Urinary bladder (tissue), 4 donors: Measurements from ENCODE around the gene SYNGR2. TPM values are rescaled to one million over a fixed set of nuclear protein-coding genes. Genes with fewer than 3 reads are reported as not detected.

ENCODE experiments used
- DNase-seq: peaks from one replicate; pipeline ENCODE4 v3.0.0-alpha.2; 2015; ENCODE audit errors: extremely low spot score
- H3K27ac ChIP-seq: one replicate; pipeline ENCODE4 v1.5.1; 2013; ENCODE audit warnings: low read depth, mild to moderate bottlenecking, moderate library complexity
- H3K36me3 ChIP-seq: one replicate; pipeline ENCODE4 v1.6.1; 2013; ENCODE audit warnings: mild to moderate bottlenecking, moderate library complexity; ENCODE audit not compliant: insufficient read depth
- H3K4me1 ChIP-seq: one replicate; pipeline ENCODE4 v1.6.1; 2013; ENCODE audit warnings: mild to moderate bottlenecking, moderate library complexity; ENCODE audit not compliant: insufficient read depth
- H3K4me3 ChIP-seq: one replicate; pipeline ENCODE4 v1.5.1; 2013; ENCODE audit warnings: low read depth, low read length
- WGBS: extraction: QIAGEN DNeasy Blood & Tissue Kit; methylation state at CpG from one replicate; pipeline ENCODE4 v1.1.7; 2013; 5-methylcytosine and 5-hydroxymethylcytosine counted together
- polyA plus RNA-seq: library from polyadenylated mRNA; stranded (reverse); fragments of 200-250 nt; gene quantifications from one replicate; pipeline ENCODE4 v1.2.3, GENCODE V29; 2013
- total RNA-seq: library from RNA; depleted of rRNA; stranded (reverse); fragments of >200 nt; gene quantifications from one replicate; pipeline ENCODE4 v1.2.3, GENCODE V29; 2014
- donor health status: healthy with polysubstance abuse.
- donor health status: healthy.

The SYNGR2 gene, protein sequence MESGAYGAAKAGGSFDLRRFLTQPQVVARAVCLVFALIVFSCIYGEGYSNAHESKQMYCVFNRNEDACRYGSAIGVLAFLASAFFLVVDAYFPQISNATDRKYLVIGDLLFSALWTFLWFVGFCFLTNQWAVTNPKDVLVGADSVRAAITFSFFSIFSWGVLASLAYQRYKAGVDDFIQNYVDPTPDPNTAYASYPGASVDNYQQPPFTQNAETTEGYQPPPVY
- total RNA-seq (15.0 TPM), polyA plus RNA-seq (79.7 TPM)

DNA sequence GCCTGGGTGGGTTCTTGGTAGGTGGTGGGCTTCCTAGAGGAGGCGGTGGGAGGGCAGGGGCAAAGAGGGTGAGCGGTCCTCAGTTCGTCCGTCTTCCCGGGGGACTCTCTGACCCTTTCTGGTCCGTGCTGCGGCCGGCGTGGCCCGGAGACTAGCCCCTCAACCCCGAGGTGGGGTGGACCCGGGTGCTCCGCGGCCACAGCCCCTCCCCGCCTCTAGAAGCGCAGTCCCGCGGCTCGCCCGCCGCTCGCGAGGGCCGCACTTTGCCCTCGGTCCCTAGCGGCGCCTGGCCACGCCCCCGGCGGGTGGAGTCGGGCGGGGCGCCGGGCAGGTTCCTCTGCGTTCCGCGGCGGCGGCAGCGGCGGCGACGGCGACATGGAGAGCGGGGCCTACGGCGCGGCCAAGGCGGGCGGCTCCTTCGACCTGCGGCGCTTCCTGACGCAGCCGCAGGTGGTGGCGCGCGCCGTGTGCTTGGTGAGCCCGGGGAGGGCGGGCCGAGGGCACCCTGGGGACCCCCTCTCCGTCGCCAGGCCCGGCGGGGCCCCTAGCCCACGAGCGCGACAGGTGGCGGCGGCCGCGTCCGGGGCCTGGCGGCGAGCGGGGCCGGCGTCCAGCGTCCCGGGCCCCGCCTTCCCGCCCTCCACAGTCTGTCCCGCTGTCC, at the start of gene SYNGR2:
Gene SYNGR2, plus strand, starts transcription at position 340 of the 661 bp plus-strand sequence. Its CDS starts 36 bp downstream, at position 376.
- under 1% methylated on average over 84 of the region's 84 CpGs for WGBS
- Histone ChIP-seq H3K27ac (peak within 1 kb of the TSS; percentile 64), H3K4me1 (no peaks in the 10 kb centered on the region), H3K4me3 (peak within 1 kb of the TSS; percentile 80), H3K36me3 (no peaks in the 10 kb centered on the region)
- no peak for DNase-seq

DNA sequence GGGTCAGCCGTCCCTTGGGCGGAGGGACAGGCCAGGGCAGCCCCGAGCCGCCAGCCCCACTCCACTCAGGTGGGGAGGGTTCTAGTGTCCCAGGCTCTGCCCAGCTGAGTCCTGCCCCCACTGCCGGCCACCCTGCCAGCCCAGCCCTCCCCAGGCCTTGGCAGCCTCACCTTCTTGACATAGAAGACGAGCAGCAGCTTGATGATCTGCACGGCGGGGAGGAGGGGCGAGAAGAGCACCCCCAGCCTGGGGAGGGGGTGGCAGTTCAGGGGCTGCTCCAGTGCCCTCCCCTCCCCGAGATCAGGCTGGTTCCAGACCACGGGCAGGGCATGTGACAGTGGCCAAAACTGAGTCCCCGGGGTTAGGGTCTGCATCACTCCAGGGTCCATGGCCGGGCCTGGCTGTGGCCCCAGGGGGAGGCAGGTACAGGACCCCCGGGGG, 49.6 kb upstream of the SYNGR2 start:
- no peaks in the 10 kb centered on the region for H3K36me3 ChIP-seq
- no peaks in the 10 kb centered on the region for H3K4me1 ChIP-seq
- DNase-seq, result no peak

DNA sequence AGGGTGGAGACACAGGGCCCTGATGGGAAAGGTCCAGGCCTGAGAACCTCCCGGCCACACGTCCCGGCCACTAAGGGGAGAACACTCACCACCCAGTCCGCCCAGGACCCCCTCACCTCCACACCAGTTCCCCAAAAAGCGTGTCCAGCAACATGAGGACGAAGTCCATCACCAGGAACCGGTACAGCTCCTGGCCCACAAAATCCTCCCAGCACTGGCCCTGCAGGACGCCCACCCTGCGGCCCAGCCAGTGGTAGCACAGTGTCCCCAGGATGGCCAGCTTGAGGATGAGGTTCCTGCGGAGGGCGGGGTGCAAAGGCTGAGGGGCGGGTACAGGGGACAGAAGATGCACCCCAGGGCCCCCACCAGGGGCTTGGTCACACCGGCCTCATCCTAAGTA, 47.8 kb upstream of the SYNGR2 start:
- Histone ChIP-seq H3K4me3 (no peak overlapping the region), H3K27ac (no peak overlapping the region), H3K36me3 (no peaks in the 10 kb centered on the region), H3K4me1 (no peaks in the 10 kb centered on the region)
- 96% methylated on average over 13 of the region's 13 CpGs for WGBS
- DNase-seq, result no peak

More for the DNA sequence above, 49.6 kb upstream of the SYNGR2 start:
- WGBS, result 90% methylated on average over 14 of the region's 14 CpGs
- Histone ChIP-seq H3K4me3 (no peak overlapping the region), H3K27ac (no peak overlapping the region)

DNA sequence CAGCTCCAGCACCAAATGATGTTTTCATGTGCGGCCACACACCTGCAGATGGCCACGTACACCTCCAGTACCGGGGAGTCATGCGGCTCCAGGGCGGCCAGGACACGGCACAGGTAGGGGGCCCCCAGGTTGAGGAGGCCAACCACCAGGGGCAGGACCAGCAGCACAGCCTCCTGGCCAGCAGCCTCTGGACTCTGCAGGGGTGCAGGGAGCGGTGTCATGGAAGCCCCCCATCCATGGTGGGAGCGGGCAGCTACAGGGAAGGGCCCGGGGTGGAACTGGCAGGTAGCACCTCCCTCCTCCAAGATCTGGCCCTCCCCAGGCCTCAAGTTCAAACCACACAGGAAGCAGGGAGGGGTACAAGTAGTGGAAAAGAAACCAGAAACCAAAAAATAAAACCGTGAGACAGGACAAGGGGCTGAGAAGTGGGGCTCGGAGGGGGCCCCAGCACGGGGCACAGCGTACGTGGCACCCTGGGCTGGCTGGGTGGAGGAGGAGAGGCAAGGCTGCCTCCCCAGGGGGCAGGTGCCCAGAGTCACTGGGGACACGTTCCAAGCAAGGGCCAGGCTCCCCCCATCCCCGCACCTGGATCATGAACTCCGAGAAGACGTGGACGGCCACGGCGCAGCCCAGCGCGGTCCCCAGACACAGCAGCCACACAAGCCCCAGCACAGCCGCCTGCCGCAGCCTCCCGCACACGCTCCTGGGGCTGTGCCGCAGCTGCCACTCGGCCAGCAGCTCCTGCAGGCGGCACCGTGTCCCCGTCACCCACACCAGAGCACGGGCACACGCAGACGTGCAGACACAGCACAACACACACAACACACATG, 47.2 kb upstream of the SYNGR2 start:
- H3K4me3 ChIP-seq, result no peak overlapping the region
- no peaks in the 10 kb centered on the region for H3K4me1 ChIP-seq
- DNase-seq, result no peak
- no peak overlapping the region for H3K27ac ChIP-seq
- WGBS, result 89% methylated on average over 35 of the region's 35 CpGs
- H3K36me3 ChIP-seq, result no peaks in the 10 kb centered on the region

DNA sequence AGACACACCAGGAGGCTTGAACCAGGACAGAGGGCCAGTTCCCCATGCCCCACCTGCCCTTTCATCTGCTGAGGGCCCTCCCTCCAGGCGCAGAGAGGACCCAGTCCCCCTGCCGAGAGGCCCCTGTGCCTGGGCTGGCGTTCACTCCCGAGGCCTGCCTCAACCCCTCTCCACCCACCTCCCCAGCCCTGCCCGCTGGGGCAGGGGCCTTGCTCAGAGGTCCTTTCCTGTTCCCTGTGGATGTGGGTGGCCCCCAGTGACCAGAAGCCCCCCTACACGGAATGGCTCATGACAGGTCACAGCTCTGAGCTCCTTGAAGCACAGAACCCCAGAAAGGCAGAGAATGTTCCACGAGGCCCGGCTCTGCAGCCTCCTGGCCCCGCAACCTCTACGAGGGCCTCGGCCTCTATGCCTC, 46.6 kb upstream of the SYNGR2 start:
- 82% methylated on average over 11 of the region's 11 CpGs for WGBS
- no peaks in the 10 kb centered on the region for H3K36me3 ChIP-seq

DNA sequence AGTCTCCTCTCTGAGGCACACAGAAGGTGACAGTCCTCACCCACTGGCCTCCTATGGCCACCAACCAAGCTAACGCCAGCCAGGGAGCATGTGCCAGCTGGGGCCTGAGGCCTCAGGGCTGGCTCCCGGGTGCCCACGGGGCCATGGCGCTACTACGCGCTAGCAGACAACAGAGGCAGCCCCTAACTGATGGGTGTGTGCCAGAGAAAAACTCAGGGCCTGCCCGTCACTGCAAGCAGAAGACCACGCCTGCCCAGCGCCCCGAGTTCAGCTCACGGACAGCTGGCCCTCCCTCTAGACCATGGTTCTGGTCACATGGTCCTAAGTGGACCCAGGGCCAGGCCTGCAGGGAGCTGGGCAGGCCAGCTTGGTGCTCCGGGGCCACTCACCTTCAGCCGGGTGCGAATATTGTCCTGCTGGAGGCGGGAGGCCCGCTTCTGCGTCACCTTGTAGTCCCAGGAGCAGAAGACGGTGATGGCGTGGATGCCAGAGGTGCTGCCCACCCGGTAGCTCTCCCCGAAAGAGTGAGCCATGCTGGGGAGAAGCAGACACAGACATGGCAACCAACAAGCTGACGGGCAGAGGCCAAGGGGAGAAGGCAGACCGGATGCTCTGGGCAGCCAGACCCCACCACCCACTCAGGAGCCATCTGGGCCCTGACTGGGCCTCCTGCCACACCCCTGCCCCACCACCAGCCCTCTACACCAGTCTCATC, 46.0 kb upstream of the SYNGR2 start:
- WGBS, result 93% methylated on average over 23 of the region's 23 CpGs
- no peak for DNase-seq
- H3K36me3 ChIP-seq, result no peaks in the 10 kb centered on the region
- H3K4me3 ChIP-seq, result no peak overlapping the region
- no peak overlapping the region for H3K27ac ChIP-seq
- H3K4me1 ChIP-seq, result no peaks in the 10 kb centered on the region

More for the DNA sequence above, 46.6 kb upstream of the SYNGR2 start:
- H3K4me1 ChIP-seq, result no peaks in the 10 kb centered on the region
- H3K27ac ChIP-seq, result no peak overlapping the region
- DNase-seq, result no peak
- H3K4me3 ChIP-seq, result no peak overlapping the region

DNA sequence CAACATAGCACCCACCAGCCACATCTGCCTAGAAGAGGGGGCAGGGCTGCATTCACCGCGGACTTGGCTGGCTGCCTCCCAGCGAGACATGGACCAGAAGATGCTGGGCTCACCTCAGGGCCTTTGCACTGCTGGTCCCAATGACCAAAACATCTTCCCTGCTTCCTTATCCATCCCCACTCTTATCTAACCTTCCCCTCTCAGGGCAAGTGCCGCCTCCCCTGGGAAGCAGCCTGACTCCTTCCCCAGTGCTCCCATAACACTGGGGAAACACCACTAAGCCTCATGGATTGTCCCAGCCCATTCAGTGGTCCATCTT, 45.5 kb upstream of the SYNGR2 start:
- 95% methylated on average over 4 of the region's 4 CpGs for WGBS
- Histone ChIP-seq H3K4me1 (no peaks in the 10 kb centered on the region), H3K27ac (no peak overlapping the region), H3K36me3 (no peaks in the 10 kb centered on the region), H3K4me3 (no peak overlapping the region)
- DNase-seq, result no peak

DNA sequence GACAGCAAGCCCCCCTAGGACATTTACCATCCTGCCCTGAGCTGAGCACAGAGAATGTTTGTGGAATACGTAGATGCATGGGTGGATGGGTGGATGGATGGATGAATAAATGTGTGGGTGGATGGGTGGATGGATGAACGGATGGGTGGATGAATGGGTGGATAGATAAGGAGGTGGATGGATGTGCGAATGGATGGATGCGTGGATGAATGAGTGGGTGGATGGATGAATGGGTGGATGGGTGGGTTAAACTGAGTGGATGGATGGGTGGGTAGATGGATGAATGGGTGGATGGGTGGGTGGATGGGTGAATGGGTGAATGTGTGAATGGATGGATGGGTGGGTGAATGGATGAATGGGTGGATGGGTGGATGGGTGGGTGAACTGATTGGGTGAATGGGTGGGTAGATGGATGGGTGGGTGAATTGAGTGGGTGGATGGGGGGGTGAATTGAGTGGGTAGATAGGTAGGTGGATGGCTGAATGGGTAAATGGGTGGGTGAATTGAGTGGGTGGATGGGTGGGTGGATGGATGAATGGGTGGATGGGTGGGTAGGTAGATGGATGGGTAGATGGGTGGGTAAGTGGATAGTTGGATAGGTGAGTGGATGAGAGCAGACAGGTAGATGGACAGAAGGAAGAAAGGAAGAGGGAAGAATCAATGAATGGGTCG, 45.0 kb upstream of the SYNGR2 start:
- WGBS, result 95% methylated on average over 5 of the region's 5 CpGs
- no peak overlapping the region for H3K4me3 ChIP-seq
- no peaks in the 10 kb centered on the region for H3K4me1 ChIP-seq
- no peak for DNase-seq
- H3K27ac ChIP-seq, result no peak overlapping the region
- H3K36me3 ChIP-seq, result no peaks in the 10 kb centered on the region

DNA sequence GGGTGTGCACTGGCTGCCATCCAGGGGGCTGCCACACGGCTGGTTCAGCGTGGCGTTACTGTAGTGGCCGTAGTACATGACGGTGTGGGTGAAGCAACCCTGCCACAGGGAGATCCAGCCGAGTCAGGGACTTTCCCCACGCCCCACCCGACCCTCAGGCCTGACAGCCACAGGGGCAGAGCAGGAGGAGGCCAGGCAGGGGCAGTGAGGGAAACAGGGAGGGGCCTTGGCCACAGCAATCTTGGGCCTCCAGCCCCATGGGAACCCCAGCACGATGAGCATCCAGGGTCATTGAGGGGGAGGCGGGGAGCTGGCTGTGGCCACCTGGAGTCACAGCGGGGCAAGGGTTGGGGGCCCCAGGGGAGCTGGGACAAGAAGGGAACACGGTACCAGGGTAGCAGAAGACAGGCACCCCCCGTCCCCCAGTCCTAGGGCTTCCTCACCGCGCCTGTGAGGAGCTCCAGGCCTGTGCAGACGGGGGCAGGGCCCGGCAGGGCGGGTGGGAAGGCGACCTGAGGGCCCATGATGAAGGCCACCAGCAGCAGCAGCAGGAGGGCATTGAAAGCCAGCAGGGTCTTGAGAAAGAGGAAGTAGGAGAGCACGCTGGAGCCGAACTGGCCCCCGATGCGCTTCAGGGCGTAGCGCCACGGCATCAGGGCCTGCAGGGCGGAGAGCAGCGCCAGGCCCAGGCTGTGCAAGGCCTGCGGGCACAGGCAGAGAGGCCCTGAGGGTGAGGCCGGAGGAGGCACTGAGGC, 44.1 kb upstream of the SYNGR2 start:
- 83% methylated on average over 30 of the region's 30 CpGs for WGBS
- Histone ChIP-seq H3K4me1 (no peaks in the 10 kb centered on the region), H3K4me3 (no peak overlapping the region), H3K27ac (no peak overlapping the region), H3K36me3 (no peaks in the 10 kb centered on the region)
- DNase-seq, result no peak

DNA sequence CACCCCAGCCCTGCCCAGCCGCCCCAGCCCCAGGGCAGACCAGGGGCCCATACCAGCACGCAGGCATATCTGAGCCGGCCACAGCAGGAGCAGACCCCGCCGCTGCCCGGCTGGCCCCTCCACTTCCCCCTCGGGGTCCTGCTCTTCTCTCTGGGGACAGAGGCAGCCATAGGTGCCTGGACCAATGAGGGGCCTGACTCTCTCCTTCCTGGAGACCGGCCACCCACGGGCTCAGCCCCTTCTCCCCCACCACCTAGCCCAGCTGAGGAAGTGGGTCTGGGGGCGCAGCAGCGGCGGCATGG, 43.6 kb upstream of the SYNGR2 start:
- no peak for DNase-seq
- Histone ChIP-seq H3K4me3 (no peak overlapping the region), H3K27ac (no peak overlapping the region), H3K36me3 (no peaks in the 10 kb centered on the region), H3K4me1 (no peaks in the 10 kb centered on the region)
- 87% methylated on average over 12 of the region's 12 CpGs for WGBS

DNA sequence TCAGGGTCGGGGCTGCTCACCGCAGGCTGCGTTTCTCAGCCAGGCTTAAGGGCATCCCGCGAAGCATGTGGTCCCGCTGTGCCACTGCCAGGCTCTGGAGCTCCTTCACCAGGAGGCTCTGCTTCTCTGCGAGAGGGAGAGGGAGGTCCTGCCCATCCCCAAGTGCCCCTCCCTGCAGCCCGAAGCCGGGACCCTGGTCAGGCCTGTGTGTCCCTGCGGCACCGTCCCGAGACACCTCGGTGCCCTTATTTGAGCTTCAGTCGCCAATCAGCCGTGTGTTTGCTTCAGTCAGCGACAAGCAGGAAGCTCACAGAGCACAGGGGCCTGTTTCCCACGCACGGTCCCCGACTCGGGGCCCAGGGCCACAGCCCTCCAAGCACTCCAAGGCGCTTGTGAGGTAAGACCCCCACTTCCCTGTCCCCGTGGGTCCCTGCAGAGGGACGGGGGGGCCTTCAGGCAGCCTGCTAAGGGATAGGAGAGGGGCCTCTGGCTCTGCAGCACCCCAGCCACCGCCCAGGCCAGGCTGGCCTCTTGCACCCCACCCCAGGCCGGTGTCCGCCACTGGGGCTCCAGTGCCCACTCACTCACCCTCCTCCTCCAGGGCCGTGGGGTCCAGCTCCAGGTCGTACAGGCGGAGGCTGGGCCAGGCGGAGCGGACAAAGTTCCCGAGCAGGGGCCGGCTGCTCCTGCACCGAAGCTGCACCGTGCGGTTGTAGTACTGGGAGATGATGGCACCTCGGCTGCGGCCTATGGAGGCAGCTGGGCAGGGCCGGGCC, 43.1 kb upstream of the SYNGR2 start:
- H3K4me3 ChIP-seq, result no peak overlapping the region
- no peak for DNase-seq
- WGBS, result 83% methylated on average over 39 of the region's 39 CpGs
- no peaks in the 10 kb centered on the region for H3K36me3 ChIP-seq
- no peaks in the 10 kb centered on the region for H3K4me1 ChIP-seq
- H3K27ac ChIP-seq, result no peak overlapping the region
